ENCODE results near the gene PCSK4. TPM values are rescaled to one million over a fixed set of nuclear protein-coding genes. Genes with fewer than 3 reads are reported as not detected.
"Not testable (repeated sequence)": the region's sequence is repeated elsewhere in the genome, so short reads cannot be mapped to it uniquely, and the experiment has no call there.

PCSK4 gene
- polyA plus RNA-seq, 1 donor: 1.4 TPM

DNA sequence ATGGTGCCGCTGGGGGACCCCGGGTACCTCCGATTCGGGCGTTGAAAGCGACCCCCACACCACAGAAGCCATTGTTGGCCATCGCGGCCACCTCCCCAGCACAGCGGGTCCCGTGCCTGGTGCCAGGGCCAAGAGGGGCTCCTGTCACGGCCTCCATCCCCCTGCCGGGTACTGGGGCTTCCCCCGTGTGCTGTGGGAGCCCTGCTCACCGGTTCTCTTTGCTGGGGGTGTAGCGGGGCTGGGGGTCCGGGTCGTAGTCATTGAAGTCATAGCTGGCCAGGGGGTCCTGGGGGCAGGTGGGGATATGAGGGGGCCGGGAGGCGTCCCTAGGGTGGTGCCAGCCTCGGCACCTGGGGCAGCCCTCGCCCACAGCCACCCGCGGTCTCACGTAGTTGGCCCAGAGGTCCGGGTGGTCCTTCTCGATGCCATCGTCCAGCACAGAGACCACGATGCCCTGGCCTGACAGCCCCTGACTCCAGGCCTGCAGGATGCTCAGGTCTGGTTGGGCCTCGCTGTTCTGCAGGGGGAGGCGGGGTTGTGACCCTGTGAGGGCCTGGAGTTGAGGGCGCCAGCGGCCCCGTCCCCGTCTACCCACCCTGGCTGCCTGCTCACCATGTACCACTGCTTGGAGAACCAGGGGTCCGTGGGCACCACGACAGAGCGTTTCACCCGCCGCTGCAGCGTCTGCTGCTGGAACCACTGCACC lies 2.4 kb downstream of the PCSK4 start:
- no peak for DNase-seq (ENCODE audit: low read depth)

DNA sequence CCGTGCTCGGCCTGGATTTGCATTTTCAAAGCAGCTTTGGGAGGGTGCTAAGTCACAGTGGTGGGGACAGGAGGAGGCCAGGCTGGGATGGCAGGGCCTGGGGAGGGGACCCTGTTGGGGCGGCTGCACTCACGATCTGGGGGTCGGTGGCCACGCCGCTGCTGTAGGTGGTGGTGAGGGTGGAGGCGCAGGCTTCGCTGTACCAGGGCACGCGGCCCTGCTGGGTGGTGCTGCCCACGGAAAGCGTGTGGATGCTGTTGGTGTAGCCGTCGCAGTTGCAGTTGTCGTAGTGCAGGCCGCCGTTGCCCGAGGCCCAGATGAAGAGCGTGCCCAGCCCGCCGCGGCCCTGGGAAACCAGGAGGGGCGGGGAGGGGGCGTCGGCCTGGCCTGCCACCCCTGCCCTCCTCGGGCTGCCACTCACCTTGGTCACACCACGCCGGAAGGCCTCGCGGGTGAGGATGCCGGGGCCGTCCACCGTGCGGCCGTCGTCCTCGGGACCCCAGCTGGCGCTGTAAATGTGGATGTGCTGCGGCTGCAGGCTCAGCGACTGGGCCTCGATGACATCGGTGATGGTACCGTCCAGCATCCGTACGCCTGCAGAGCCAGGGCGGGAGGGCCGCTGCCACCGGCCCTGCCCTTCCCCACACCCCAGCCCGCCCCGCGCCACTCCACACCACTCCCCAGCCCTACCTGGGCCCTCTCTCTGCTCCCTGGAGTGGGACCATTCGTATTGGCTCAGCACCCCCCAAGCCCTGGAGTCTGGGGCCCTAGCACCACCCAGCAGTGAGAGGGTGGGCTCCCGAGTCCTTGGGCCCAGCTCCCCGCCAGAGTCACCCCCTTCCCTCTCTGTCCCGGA lies 3.2 kb downstream of the PCSK4 start:
- no peak for DNase-seq (ENCODE audit: low read depth)

DNA sequence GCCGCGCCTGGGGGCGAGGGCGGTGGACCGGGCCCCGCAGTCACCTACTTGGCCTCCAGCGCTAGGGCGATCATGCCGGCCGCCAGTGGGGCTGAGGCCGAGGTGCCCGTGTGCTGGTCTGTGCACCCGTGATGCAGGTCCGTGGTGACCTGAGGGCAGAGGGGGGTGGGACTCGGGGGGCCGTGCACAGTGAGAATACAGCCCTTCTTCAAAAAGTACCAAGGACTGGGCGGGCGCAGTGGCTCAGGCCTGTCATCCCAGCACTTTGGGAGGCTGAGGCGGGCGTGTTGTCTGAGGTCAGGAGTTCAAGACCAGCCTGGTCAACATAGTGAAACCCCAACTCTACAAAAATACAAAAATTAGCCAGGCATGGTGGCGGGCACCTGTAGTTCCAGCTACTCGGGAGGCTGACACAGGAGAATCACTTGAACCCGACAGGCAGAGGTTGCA lies 6.1 kb downstream of the PCSK4 start:
- DNase-seq (ENCODE audit: low read depth): no peak

DNA sequence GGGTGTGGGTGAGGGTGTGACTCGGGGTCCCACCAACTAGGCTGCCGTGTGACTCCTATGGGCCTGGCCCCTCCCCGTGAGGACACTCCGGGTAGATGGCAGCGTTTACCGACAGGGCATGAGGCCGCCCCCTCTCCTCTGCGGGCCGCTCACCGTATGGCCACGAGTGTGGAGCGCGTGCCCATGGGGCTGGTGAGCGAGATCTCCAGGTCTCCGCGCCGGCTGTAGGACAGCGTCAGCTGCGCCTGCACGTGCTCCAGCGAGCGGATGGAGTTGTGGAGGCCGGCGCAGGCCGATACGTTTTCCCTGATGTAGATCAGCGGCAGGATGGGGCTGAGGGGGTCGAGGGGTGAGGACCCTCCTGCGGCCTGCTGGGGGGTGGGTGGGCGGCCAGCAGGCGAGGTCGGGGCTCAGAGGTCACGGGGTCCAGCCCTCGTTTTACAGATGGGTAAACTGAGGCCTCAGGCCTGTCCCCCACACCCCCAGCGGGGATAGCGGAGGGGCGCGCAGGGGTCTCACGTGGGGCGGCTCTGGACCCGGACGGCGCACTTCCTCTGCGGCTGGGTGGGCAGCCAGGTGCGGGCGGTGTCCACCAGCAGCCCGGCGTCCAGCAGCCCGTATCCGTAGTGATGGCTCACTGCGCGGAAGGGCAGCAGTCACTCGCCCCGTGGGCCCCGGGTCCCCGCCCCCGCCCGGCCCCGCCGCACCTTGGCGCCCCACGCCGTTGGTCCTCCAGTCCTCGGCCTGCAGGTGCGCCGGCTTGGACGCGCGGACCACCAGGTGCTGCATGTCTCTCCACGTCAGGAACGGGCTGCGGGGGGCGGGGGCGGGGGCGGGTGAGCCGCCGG lies 6.8 kb downstream of the PCSK4 start:
- no peak for DNase-seq (ENCODE audit: low read depth)

DNA sequence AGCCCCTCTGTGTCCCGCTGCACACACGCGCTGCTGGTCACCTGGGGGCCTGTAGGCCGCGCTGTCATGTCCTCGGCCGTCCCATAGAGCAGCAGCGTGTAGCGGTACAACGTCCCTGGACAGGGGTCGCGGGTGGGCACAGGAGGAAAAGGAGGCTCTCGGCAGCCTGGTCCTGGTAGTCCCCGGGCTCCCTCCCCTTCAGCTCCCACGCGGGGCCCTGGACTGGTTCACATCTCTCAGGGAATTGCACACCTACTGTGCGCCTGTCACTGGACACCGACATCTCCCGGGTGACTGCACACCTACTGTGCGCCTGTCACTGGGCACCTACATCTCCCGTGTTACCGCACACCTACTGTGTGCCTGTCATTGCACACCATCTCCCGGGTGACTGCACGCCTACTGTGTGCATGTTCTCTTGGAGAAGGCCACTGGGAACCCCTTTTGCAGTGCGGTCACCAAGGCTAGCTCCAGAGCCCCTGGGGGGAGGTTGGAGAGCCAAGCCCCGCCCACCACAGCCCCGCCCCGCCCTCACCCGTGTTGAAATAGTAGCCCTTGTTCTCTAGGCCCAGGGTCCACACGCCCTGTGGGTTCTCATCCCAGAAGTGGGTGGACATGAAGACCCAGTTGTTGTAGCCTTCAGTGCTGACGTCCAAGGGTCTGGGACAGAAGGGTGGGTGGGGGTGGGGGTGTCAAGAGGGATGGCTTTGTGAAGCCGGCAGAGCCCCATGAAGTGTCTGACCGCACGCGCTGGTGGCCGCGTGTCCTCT lies 7.6 kb downstream of the PCSK4 start:
- no peak for DNase-seq (ENCODE audit: low read depth)

DNA sequence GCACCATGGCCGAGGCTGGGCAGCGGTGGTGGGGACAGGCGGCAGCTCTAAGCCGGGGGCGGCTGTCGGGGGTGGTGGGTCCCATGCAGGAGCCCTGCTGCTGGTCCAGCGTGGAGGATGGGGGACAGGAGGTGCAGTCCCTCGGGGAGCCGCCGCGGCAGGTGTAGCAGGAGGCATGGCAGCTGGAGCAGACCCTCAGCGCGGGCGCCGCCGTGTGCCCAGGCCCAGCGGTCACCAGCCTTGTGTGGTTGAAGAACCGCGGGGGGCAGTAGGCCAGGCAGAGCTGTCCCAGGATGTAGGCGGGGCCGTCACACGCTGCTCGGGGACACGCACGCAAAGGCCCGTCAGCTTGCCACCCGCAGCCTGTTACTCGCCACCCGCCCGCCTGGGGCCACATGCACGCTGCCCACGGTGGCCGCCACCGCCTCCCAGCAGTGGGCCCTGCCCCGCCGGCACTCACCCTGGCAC lies 8.2 kb downstream of the PCSK4 start:
- no peak for DNase-seq (ENCODE audit: low read depth)

DNA sequence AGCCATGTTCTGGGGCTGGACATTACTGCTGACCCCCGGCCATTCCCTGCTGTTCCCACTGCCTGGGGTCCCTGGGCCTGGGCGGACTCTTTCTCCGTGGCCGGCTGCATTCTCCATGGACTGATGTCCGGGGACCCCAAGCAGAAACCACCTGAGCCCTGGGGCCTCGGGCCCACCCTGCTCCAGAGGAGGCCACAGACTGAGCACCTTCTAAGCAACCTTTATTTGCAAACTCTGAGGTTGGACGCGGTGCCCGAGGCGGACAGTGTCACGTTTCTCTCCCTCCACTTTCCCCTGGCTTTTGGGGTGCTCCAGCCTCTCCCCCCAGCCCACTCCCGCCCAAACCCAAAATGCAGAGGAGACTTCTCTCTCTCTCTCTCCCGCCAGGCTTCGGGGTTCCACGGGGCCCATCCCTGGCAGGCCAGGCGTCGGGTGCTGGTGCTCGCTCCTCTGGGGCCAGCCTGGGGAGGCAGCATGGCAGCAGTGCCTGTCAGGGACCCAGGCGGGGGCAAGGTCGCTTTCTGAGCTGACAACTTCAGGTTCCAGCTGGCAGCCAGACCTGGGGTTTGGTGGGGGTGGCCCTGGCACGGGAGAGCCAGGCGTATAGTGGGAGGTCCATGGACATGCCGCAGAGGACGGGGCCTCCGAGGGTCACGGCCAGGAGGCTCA lies 8.8 kb downstream of the PCSK4 start:
- no peak for DNase-seq (ENCODE audit: low read depth)

DNA sequence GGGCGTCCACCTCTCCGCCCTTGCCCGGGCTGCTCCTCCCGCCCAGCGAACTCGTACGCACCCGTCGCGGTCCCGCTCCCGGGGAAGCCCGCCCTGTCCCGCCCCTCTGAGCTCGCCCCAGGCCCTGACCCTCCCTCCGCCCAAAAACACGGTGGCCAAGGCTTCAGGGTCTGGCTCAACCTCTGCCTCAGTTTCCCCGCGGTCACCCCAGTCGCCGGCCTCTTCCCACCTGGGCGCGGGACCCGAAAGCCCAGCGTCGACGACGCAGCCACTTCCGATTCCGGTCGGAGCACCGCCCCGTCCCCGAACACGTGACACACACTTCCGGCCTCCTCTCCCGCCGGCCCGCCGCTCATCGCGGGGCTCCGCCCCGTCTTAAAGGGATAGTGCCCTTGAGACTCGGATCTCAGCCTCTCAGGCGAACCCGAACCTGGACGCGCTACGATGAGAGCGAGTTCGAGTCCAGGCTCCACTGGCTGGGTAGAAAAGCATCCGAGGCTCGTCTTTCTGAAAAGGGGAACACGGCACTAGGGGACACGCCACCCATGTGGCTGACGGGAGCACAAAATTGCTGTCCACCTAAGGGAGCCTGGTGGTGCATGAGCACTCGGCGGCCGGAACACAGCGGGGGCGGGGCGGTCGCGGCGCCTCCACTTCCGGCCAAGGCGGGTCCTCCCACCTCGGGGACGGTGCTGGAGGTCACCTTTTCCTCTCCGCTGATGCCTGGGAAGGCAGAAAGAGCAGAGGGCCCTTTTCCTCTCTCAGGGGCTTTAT lies 11.0 kb downstream of the PCSK4 start, which contains the start of gene C19orf25:
Gene C19orf25 (minus strand): TSS at position 282 of the 774 bp plus-strand sequence. CDS start 312 bp downstream, outside the sequence.
- DNase-seq (ENCODE audit: low read depth): peak; percentile 81

DNA sequence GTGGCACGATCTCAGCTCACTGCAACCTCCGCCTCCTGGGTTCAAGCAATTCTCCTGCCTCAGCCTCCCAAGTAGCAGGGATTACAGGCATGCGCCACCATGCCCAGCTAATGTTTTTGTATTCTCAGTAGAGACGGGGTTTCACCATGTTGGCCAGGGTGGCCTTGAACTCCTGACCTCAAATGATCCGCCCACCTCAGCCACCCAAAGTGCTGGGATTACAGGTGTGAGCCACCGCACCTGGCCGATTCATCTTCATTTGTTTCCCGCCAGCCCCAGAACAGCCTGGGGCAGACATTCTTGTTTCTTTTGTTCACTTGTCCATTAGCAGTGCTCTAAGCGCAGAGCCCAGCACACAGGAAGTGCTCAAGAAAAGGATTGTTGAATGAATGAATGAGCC lies 13.1 kb downstream of the PCSK4 start:
- not testable (repeated sequence) for DNase-seq (ENCODE audit: low read depth)

DNA sequence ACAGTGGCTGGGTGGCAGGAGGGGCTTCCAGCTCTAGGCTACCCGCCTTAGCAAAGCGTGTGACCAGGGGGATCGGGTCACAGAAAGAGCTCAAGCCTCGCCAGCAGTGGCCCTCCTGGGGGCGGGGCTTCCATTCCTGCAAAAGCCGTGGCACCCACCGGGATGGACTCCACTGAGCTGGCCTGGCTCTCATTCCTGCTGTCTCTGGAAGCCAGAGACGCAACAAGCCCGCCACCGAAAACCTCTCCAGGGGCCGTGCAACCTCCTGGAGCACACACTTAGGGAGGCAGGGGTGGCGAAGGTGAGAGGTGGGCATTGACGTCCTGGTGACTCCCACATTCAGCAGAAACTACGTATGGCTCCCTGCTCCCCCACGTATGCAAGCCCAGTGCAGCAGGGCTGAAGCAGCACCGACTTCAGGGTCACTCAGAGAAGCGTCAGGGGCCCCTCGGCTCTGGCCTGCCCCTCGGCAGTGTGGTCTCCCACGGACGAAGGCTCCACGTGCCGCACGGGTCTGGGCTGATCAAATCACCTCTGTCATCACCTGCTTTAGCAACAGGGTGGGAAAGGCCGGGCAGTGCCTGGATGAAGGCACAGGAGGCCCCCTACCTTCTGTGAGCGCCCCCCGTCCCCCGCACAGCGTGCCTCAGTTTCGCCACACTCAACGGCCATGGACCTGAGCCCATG lies 14.3 kb downstream of the PCSK4 start:
- no peak for DNase-seq (ENCODE audit: low read depth)

DNA sequence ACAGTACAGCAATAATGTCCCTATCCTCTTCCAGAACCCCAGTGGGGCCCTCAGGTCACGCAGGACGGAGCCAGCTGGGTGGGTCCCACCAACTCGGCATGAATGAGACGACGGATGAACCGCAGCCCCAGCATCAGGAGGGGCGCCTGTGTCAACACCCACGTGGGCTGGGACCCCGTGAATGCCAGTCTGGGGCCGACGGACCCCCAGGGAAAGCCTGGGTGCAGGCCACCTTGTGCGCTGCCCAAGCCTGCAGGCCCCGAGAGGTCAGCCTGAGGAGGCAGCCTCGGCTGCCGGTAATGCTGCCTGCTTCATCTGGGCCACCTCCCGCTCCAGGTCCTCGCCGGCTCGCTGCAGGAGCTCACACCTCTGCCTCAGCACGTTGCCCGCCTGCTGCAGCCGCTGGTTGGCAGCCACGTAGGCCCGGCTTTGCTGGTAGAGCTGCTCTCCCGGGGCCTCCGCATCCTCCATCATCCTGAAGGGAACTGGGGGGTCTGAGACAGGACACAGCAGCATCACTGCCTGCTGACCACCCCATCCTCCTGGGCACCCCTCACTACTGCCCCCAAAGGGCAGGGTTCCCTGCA lies 15.3 kb downstream of the PCSK4 start:
- DNase-seq (ENCODE audit: low read depth): no peak

DNA sequence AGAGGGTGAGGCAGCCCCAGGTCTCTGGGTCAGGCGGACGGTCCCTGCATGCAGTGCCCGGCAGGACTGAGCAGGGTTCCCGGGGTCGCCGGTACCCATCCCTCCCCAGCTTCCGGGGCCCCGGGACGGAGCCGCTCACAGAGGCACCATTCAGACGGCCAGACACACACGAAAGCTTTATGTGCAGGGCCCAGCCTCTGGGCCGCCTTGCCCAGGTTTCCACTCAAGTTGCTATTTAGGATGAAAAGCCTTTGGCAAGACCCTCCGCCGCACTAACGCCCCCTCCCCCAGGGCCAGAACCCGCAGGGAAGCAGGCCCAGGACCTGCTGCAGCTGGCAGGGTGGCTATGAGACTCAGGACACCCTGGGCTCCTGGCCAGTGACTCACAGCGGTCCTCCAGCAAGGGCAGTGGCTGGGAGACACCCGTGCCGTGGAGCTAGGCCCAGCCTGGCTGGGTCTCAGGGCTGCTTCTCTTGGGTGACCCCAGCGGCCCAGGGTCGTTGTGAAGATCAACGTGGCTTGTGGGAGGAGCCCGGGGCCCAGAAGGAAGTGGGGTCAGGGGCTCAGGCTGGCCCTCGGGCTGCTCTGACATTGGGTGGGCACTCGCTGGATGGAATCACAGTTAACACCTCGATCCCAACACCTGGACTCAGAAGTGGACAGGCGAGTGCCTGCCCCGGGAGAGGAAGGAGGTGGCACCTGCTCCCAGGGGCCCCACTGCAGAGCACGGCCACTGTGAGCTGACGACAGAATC lies 16.0 kb downstream of the PCSK4 start:
- no peak for DNase-seq (ENCODE audit: low read depth)

DNA sequence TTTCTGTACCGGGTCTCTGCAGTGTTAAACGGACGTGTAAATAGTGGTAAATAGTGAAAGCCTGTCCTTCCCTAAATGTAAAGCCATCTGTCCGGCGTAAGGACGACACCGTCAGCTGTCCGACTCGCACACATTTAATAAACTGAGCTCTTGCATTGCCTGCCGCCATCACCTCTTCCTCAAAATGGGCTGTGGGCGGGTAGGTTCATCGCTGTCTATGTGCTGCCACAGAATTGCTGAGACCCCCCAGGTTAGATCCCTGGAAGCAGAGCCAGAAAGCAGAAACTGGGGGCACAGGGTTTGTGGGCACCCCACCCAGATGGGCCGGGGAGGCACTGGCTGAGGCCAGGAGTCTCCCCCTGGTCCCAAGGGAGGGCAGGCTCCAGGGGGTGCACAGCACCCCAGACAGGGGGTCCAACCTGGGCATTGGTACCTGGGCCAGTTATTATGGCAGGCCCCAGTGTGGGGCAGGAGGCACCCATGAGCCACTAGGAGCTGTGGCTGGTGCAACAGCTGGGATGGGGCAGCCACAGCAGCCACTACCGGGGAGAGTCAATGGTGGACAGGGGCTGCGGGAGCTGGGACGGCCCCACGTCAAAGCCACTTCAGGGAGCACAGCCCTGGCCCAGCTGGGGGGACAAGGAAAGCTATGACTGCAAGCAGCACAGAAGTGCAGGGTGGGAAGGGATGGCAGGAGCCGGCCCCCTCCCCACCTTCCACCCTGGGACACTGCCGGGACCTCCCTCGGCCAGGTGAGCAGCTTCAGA lies 16.9 kb downstream of the PCSK4 start:
- no peak for DNase-seq (ENCODE audit: low read depth)

DNA sequence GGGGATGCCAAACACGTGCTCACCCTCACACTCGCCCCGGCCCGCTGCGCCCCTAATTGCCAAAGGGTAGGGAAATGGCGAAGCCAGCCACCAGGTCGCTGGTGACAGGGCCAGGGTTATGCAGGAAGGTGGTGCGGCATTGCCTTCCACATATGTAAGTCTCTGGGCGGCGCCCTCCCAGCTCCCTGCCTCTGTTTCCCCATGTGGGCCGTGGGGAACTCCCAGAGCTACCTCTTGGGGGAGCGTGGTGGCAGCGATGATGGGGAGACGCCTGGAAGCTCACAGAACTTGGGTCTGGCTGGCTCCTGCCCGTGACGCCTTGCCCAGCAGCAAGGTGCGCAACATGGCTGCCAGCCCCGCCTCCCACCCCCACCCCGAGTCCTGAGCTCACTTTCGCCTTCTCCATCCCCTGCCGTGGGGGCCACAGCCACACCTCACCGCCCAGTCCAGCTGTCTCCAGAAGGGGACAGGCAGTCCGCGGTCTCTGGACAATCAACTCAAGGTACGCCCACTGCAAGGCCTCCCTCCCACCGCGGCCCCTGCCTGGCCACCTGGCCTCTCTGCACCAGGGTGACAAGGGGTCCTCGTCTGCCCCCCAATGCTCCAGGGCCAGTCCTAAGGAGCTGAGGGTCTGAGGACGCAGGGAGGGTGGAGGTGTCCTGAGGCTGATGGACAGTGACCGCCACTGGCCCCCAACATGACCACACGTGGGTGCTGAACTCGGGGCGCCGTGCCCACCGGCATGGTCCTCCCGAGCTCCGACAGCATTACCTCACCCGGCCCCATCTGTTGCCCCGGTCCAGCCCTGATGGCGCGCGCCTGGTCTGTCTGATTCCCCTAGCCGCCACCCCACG lies 17.7 kb downstream of the PCSK4 start:
- DNase-seq (ENCODE audit: low read depth): no peak

DNA sequence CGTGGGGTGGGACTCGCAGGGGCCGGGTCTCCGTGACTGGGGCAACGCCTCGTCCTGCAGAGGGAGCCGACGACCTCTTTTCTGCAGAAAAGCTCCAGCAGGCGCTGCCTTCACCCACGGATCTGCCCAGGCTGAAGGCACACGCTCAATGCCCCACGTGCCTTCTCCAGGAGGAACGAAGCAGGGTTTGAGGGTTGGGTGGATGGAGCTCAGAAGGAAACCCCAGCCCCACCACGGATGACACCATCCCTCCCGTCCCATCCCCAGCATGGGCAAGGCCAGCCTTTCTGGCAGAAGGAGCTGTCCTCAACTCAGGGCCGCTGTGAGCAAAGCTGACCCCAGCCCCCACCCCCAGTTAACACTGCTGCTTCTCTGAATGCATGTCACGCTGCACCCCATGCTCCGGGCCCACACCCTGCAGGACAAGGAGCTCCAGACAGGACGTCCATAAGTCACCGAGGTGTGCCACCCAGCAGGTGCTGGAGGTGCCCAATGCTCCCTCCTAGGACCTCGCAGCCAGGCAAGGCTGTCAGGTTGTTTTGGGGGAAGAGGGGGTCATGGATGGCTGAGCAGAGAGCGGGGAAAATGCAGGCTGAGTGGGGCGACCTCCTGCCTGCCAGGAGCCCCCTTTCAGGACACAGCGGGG lies 18.5 kb downstream of the PCSK4 start:
- DNase-seq (ENCODE audit: low read depth): no peak

Data from forelimb muscle (tissue), 1 donor.